HEK293 (cell line): ENCODE measurements around the gene CXorf38.
A peak's percentile ranks its signal among the peaks of the same experiment; 100 is the strongest.

Experiments used
- GLIS1 ChIP-seq: fragments of 450-650 bp; formaldehyde crosslinking; IDR thresholded peaks from 2 replicates; pipeline ENCODE4 v1.5.1; 2016; ENCODE audit warnings: missing biosample characterization, missing genetic modification characterization
- INSM2 ChIP-seq: fragments of 450-650 bp; formaldehyde crosslinking; IDR thresholded peaks from 2 replicates; pipeline ENCODE4 v1.5.1; 2016; ENCODE audit warnings: missing biosample characterization, missing genetic modification characterization
- KLF16 ChIP-seq: fragments of 450-650 bp; formaldehyde crosslinking; IDR thresholded peaks from 2 replicates; pipeline ENCODE4 v1.5.1; 2017; ENCODE audit warnings: missing biosample characterization, missing genetic modification characterization
- PRDM10 ChIP-seq: fragments of 450-650 bp; formaldehyde crosslinking; IDR thresholded peaks from 2 replicates; pipeline ENCODE4 v1.5.1; 2016; ENCODE audit warnings: missing biosample characterization, missing genetic modification characterization
- SETDB1 ChIP-seq: IDR thresholded peaks from one replicate; pipeline ENCODE4 v1.6.1; 2017; ENCODE audit warnings: mild to moderate bottlenecking, low read length, moderate library complexity, mixed read lengths; ENCODE audit not compliant: insufficient read length
- WT1 ChIP-seq: fragments of 450-650 bp; formaldehyde crosslinking; IDR thresholded peaks from 2 replicates; pipeline ENCODE4 v1.5.1; 2016; ENCODE audit warnings: missing biosample characterization, missing genetic modification characterization
- ZBTB21 ChIP-seq: fragments of 450-650 bp; formaldehyde crosslinking; IDR thresholded peaks from 2 replicates; pipeline ENCODE4 v1.5.1; 2017; ENCODE audit warnings: missing biosample characterization, missing genetic modification characterization
- ZBTB26 ChIP-seq: fragments of 450-650 bp; formaldehyde crosslinking; optimal IDR thresholded peaks from 2 replicates; pipeline ENCODE3; 2016; ENCODE audit warnings: missing biosample characterization, mild to moderate bottlenecking, missing genetic modification characterization
- ZEB2 ChIP-seq: fragments of 450-650 bp; formaldehyde crosslinking; IDR thresholded peaks from 2 replicates; pipeline ENCODE4 v1.5.1; 2016; ENCODE audit warnings: missing biosample characterization, missing genetic modification characterization
- ZNF2 ChIP-seq: fragments of 450-650 bp; formaldehyde crosslinking; IDR thresholded peaks from 2 replicates; pipeline ENCODE4 v1.5.1; 2016; ENCODE audit warnings: missing biosample characterization, missing genetic modification characterization
- ZNF223 ChIP-seq: fragments of 450-650 bp; formaldehyde crosslinking; IDR thresholded peaks from 2 replicates; pipeline ENCODE4 v1.5.1; 2016; ENCODE audit warnings: missing biosample characterization, missing genetic modification characterization
- ZNF239 ChIP-seq: fragments of 450-650 bp; formaldehyde crosslinking; IDR thresholded peaks from 2 replicates; pipeline ENCODE4 v1.5.1; 2016; ENCODE audit warnings: missing biosample characterization, missing genetic modification characterization
- ZNF24 ChIP-seq: fragments of 450-650 bp; formaldehyde crosslinking; IDR thresholded peaks from 2 replicates; pipeline ENCODE4 v1.5.1; 2016; ENCODE audit warnings: missing biosample characterization, missing genetic modification characterization
- ZNF274 ChIP-seq, 2 experiments: fragments of 200-500 bp in 1 of 2; fragments of 450-650 bp in 1 of 2; sonication (Bioruptor generic) in 1 of 2; formaldehyde crosslinking in 1 of 2; IDR thresholded peaks; 2 replicates each; pipeline versions ENCODE4 v1.5.1 to v1.6.1; 2014 to 2016; ENCODE audit warnings: borderline replicate concordance in 1 of 2, inconsistent platforms in 1 of 2, low read length in 1 of 2, missing biosample characterization in 1 of 2, missing genetic modification characterization in 1 of 2
- ZNF398 ChIP-seq: fragments of 450-650 bp; formaldehyde crosslinking; IDR thresholded peaks from 2 replicates; pipeline ENCODE4 v1.5.1; 2017; ENCODE audit warnings: missing biosample characterization, missing genetic modification characterization
- ZNF48 ChIP-seq: fragments of 450-650 bp; formaldehyde crosslinking; IDR thresholded peaks from 2 replicates; pipeline ENCODE4 v1.5.1; 2016; ENCODE audit warnings: missing biosample characterization, missing genetic modification characterization
- ZNF548 ChIP-seq: fragments of 450-650 bp; formaldehyde crosslinking; IDR thresholded peaks from 2 replicates; pipeline ENCODE4 v1.5.1; 2016; ENCODE audit warnings: missing biosample characterization, missing genetic modification characterization
- ZNF571 ChIP-seq: fragments of 450-650 bp; formaldehyde crosslinking; IDR thresholded peaks from 2 replicates; pipeline ENCODE4 v1.5.0; 2017; ENCODE audit warnings: missing biosample characterization, missing genetic modification characterization
- ZNF707 ChIP-seq: fragments of 450-650 bp; formaldehyde crosslinking; IDR thresholded peaks from 2 replicates; pipeline ENCODE4 v1.5.1; 2016; ENCODE audit warnings: missing biosample characterization, missing genetic modification characterization
- ZNF776 ChIP-seq: fragments of 450-650 bp; formaldehyde crosslinking; IDR thresholded peaks from 2 replicates; pipeline ENCODE4 v1.5.0; 2017; ENCODE audit warnings: missing biosample characterization, missing genetic modification characterization, borderline replicate concordance
- ZSCAN30 ChIP-seq: fragments of 450-650 bp; IDR thresholded peaks from 2 replicates; pipeline ENCODE4 v1.5.1; 2018; ENCODE audit warnings: missing biosample characterization, mild to moderate bottlenecking, missing genetic modification characterization, moderate library complexity
- ZSCAN5A ChIP-seq: fragments of 450-650 bp; formaldehyde crosslinking; IDR thresholded peaks from 2 replicates; pipeline ENCODE4 v1.5.1; 2016; ENCODE audit warnings: missing biosample characterization, missing genetic modification characterization
- ZXDB ChIP-seq: fragments of 450-650 bp; formaldehyde crosslinking; IDR thresholded peaks from 2 replicates; pipeline ENCODE4 v1.5.1; 2016; ENCODE audit warnings: missing biosample characterization, missing genetic modification characterization

CXorf38 gene

GRCh38 chrX:40580537-40581335 is 66.6 kb downstream of the CXorf38 start, which contains the start of gene ATP6AP2 (continued):
- TF ChIP-seq ZSCAN5A (tag by site-specific recombination) (no peak), ZNF239 (tag by site-specific recombination) (no peak), ZNF24 (tag by site-specific recombination) (0 out of 2 replicates have a peak, but pooled peaks have one; percentile 45), ZNF707 (no peak), INSM2 (tag by site-specific recombination) (no peak), ZNF571 (no peak), PRDM10 (tag by site-specific recombination) (peak; percentile 64), ZBTB26 (tag by site-specific recombination) (peak; percentile 80), WT1 (tag by site-specific recombination) (no peak), GLIS1 (no peak; the same call in 1 of the 2 replicates), ZNF2 (tag by site-specific recombination) (no peak), SETDB1 (no peak), ZNF223 (no peak), ZNF48 (tag by site-specific recombination) (no peak), ZNF398 (tag by site-specific recombination) (no peak), ZBTB21 (tag by site-specific recombination) (no peak), ZNF274 (IDR thresholded peaks at IDR 0.05; ENCODE audit: low read length) (no peak), ZNF274 (tag by site-specific recombination; IDR thresholded peaks at IDR 0.05; ENCODE audit: borderline replicate concordance) (no peak), KLF16 (no peak), ZNF548 (tag by site-specific recombination) (no peak), ZEB2 (no peak; the same call in 1 of the 2 replicates), ZSCAN30 (tag by site-specific recombination) (0 out of 2 replicates have a peak, but pooled peaks have one; percentile 14), ZNF776 (no peak), ZXDB (tag by site-specific recombination) (peak; percentile 53; the same call in 1 of the 2 replicates)
